NK-92 (cell line): Measurements from ENCODE around the gene QSOX1.

Experiments
- DNase-seq: peaks from one replicate; lab custom pipeline; 2025; ENCODE audit not compliant: unreplicated experiment; lab: John Stamatoyannopoulos, UW

QSOX1 gene

GRCh38 chr1:180248731-180249681 lies 94.3 kb downstream of the QSOX1 start:
- no peak for DNase-seq

GRCh38 chr1:180249725-180250498 lies 95.2 kb downstream of the QSOX1 start:
- DNase-seq: no peak

- DNase-seq: no peak
Observed at GRCh38 chr1:180250499-180250770, 95.8 kb downstream of the QSOX1 start.

GRCh38 chr1:180250883-180251509 lies 96.3 kb downstream of the QSOX1 start:
- DNase-seq: no peak

- no peak for DNase-seq
Observed at GRCh38 chr1:180251526-180252305, 97.0 kb downstream of the QSOX1 start.

GRCh38 chr1:180252638-180253536 lies 98.2 kb downstream of the QSOX1 start:
- DNase-seq: no peak
